Stomach (tissue), 4 donors: ENCODE results near the gene LIPE.

Experiments
- EP300 ChIP-seq: sonication (generic); formaldehyde crosslinking; IDR thresholded peaks from one replicate; pipeline ENCODE4 v1.6.1; 2017; ENCODE audit warnings: antibody characterized with exemption
- POLR2A ChIP-seq, 4 donors: fragments of 450-650 bp; IDR thresholded peaks; one replicate each; pipeline ENCODE4 v1.6.1; 2016; ENCODE audit warnings: antibody characterized with exemption in 4 of 4, control low read depth in 2 of 4, mild to moderate bottlenecking in 1 of 4, moderate library complexity in 1 of 4
- POLR2AphosphoS5 ChIP-seq, 3 donors: sonication (generic); formaldehyde crosslinking; IDR thresholded peaks; one replicate each; pipeline ENCODE4 v1.6.1; 2016; ENCODE audit warnings: antibody characterized with exemption in 3 of 3
- TF ChIP-seq, protein P1 (sequence below), 7 experiments: fragments of 450-650 bp in 4 of 7; fragments of 200-600 bp in 3 of 7; sonication (generic) in 3 of 7; IDR thresholded peaks; one replicate each; pipeline ENCODE4 v1.5.1; 2016 to 2019; ENCODE audit warnings: antibody characterized with exemption in 7 of 7, control low read depth in 2 of 7, mild to moderate bottlenecking in 1 of 7

DNA sequence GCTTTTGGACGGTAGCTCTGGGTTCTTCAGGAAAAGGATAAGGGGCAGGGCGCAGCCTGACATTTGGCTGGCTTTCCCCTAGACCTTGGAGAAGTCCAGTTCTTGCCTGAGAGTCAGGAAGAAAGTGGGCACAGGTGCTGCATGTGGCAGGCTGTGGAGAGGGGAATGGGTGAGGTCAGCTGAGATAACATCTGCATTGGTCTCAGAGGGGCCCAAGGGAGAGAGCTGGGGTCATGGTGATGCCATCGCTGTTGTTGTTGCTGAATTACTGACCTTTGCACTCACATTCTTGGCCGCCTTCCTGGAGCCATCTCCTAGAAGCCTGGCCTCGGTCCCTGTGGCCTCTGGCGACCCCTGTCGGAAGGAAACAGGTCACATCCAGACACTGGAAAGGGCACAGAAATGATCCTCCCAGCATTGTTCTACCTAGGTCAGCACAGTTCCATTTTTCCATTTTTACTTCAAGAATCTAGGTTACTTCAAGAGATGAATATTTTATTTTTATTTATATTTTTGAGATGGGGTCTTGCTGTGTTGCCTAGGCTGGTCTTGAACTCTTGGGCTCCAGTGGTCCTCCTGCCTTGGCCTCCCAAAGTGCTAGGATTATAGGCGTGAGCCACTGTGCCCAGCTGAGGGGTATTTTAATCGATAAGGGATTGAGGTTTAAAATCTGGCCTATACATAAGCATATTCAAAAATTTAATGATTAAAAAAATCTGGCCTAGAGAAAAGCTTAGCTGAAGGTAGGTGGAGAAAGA lies 6.5 kb upstream of the LIPE start:
- TF ChIP-seq POLR2A (IDR thresholded peaks at IDR 0.05) (no peak), POLR2AphosphoS5 (IDR thresholded peaks at IDR 0.05) (peak in 1 of 3 donors; percentile 37), EP300 (no peak)
- TF ChIP-seq, protein P1, sequence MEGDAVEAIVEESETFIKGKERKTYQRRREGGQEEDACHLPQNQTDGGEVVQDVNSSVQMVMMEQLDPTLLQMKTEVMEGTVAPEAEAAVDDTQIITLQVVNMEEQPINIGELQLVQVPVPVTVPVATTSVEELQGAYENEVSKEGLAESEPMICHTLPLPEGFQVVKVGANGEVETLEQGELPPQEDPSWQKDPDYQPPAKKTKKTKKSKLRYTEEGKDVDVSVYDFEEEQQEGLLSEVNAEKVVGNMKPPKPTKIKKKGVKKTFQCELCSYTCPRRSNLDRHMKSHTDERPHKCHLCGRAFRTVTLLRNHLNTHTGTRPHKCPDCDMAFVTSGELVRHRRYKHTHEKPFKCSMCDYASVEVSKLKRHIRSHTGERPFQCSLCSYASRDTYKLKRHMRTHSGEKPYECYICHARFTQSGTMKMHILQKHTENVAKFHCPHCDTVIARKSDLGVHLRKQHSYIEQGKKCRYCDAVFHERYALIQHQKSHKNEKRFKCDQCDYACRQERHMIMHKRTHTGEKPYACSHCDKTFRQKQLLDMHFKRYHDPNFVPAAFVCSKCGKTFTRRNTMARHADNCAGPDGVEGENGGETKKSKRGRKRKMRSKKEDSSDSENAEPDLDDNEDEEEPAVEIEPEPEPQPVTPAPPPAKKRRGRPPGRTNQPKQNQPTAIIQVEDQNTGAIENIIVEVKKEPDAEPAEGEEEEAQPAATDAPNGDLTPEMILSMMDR (IDR thresholded peaks at IDR 0.05), result peak in 3 of 7 experiments; percentile 34 to 56 (median 35)
